GM13977 (cell line): ENCODE measurements around the gene ENTREP3.
A peak's percentile ranks its signal among the peaks of the same experiment; 100 is the strongest.
"Not testable (repeated sequence)": the region's sequence is repeated elsewhere in the genome, so short reads cannot be mapped to it uniquely, and the experiment has no call there.

Source experiments
- DNase-seq: peaks from one replicate; pipeline ENCODE4 v3.0.0; 2012; ENCODE audit warnings: low spot score
- in situ Hi-C: fragments of 300-500 bp; cut with MboI; formaldehyde crosslinking; loops from one replicate; pipeline ENCODE4 v1.12.0; 2022; ENCODE audit warnings: low sequenced_read_pairs, low pct_unique_long_range_greater_than_20kb, mixed read lengths, inconsistent platforms; ENCODE audit not compliant: unreplicated experiment
- TF ChIP-seq, protein P1 (sequence below): IDR thresholded peaks from 2 replicates; pipeline ENCODE4 v1.5.1; 2012; ENCODE audit warnings: mild to moderate bottlenecking, control low read depth; ENCODE audit not compliant: insufficient read depth; ENCODE audit errors: extremely low read depth, missing control alignments

The ENTREP3 gene

DNA sequence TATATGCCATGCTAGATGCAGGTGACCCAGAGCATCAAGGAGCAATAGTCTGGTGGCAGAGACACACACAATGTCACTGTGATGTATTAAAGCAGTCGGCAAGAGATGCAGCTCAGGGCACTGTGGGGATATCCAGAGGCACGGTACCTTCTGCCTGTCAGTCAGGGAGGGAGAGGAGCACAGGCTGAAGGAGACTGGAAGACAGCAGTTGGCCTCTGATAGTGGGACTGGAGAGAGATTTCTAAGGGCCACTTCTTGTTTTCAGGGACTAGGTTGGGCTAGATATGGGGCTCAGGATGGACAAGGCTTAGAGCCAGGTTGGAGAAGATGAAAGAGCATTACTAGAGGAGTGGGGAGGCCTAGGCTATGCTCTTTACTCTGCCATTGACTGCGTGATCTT, 24.0 kb downstream of the ENTREP3 start:
- in situ Hi-C loops, DNase-seq: not testable (repeated sequence)

DNA sequence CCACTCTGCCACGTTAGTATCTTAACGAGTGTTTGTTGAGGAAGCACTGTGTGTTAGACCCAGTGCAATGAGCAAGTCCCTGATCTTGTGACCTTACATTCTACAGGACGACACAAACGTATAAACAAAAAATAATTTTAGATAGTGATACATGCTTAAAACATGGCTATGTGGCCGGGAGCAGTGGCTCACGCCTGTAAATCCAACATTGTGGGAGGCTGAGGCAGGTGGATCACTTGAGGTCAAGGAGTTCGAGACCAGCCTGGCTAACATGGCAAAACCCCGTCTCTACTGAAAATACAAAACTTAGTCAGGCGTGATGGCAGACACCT, 27.2 kb downstream of the ENTREP3 start:
- DNase-seq: no peak
- in situ Hi-C loops: no loop called here
- TF ChIP-seq, protein P1, sequence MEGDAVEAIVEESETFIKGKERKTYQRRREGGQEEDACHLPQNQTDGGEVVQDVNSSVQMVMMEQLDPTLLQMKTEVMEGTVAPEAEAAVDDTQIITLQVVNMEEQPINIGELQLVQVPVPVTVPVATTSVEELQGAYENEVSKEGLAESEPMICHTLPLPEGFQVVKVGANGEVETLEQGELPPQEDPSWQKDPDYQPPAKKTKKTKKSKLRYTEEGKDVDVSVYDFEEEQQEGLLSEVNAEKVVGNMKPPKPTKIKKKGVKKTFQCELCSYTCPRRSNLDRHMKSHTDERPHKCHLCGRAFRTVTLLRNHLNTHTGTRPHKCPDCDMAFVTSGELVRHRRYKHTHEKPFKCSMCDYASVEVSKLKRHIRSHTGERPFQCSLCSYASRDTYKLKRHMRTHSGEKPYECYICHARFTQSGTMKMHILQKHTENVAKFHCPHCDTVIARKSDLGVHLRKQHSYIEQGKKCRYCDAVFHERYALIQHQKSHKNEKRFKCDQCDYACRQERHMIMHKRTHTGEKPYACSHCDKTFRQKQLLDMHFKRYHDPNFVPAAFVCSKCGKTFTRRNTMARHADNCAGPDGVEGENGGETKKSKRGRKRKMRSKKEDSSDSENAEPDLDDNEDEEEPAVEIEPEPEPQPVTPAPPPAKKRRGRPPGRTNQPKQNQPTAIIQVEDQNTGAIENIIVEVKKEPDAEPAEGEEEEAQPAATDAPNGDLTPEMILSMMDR: no peak

DNA sequence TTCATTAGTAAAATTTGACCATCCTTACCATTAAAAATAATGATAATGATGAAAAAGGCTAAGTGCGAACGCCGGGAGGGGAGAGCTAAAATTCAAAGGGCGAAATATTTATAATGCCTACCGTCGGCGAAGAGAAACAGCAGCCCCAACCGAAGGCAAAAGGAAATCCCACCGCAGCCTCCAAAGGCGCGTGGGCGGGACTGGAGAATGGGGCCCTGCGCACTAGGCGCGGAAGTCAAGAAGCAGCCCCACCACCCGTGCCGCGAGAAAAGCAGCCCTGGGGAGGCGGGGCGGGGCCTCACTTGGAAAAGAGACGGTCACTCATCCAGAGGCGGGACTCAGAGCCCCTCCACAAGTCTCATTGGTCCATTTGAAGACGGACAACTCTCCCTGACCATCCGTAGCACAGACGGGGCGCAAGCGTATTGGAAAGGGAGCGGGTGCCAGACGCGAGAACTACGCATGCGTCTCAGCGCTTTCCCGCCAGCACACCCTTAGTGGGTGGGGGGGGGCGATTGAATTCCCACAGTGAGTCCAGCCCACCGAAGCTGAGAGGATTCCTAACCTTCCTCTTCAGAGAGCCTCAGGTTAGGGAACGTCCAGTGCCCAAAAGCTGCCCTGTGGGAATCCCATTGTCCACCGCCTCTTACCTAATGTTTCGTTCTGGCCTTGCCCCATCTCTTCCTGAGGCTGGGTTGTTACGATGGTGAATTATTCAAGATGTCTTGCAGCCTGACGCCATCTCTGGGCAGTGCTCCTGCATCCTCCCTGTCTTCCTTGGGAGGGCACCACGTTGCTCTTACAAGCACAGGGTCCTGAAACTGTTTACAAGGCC, 27.8 kb downstream of the ENTREP3 start:
- TF ChIP-seq, protein P1: peak; percentile 14
- peak; percentile 99 for DNase-seq
- in situ Hi-C loops: no loop called here

DNA sequence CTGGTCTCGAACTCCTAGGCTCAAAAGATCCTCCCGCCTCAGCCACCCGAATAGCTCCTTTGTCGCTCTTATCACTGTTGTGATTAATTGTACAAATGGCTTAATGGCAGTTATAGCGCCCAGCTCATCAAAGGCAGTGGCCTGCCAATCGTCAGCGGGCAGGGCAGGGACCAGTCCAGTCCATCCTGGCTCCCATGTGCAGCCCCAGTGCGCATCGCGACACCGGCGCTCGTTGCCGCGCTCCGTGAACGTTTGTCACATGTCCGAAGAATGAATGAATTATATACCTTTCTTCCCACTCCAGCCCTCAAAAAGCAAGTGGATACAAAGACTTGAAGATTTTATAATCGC, 28.4 kb downstream of the ENTREP3 start:
- TF ChIP-seq, protein P1: no peak
- peak; percentile 50 for DNase-seq
- in situ Hi-C loops: no loop called here

DNA sequence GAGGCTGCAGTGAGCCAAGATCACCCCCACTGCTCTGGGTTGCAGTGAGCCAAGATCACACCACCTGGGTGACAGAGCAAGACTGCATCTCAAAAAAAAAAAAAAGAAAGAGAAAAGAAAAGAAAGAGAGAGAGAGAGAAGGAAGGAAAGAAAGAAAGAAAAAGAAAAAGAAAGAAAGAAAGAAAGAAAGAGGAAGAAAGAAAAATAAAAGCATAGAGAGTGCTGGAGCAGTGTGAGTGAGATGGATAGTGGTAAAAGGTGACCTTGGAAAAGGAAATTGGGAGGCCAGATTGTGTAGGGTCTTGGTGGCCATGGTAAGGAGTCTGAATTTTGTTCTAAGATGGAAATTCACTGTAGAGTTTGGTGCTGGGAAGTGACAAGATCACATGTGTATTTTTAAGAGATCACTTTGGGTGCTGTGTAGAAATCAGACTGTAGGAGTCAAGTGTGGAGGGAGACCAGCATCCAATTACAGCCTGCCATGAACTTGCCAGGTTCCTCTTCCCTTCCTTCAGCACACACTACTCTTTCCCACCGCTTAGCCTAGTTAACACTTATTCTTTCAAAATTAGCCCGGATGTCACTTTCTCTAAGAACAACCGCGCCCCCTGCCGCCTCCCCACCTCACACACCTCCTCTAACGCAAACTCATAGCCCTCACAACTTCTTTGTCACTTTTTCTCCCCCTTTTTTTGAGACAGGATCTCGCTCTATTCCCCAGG, 28.9 kb downstream of the ENTREP3 start:
- DNase-seq: peak; percentile 74
- TF ChIP-seq, protein P1: peak; percentile 81
- in situ Hi-C loops: no loop called here

DNA sequence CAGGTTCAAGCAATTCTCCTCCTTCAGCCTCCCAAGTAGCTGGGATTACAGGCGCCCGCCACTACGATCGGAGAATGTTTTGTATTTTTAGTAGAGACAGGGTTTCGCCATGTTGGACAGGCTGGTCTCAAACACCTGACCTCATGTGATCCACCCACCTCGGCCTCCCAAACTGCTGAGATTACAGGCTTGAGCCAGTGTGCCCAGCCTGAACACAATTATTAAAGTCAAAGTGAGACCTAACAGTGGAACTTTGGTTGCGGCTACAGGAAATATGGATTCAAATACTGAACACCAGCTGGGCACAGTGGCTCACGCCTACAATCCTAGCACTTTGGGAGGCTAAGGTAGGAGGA, 29.9 kb downstream of the ENTREP3 start:
- DNase-seq, in situ Hi-C loops: not testable (repeated sequence)

DNA sequence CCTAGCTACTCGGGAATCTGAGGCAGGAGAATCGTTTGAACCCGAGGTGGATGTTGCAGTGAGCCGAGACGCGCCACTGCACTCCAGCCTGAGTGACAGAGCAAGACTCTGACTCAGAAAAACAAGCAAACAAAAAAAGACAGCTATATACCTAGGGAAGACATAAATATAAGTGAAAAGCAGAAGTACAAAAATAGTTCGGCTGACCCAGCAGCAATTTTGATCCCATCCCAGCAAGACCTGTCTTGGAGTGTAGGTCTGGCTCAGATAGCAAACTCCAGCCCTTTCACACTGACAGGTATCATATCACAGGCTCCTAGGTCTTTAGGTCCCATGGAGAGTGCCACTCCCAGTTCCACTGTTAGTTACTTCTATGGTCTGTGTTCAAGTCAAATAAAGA, 32.2 kb downstream of the ENTREP3 start:
- in situ Hi-C loops: no loop called here
- no peak for DNase-seq
- TF ChIP-seq, protein P1: no peak

DNA sequence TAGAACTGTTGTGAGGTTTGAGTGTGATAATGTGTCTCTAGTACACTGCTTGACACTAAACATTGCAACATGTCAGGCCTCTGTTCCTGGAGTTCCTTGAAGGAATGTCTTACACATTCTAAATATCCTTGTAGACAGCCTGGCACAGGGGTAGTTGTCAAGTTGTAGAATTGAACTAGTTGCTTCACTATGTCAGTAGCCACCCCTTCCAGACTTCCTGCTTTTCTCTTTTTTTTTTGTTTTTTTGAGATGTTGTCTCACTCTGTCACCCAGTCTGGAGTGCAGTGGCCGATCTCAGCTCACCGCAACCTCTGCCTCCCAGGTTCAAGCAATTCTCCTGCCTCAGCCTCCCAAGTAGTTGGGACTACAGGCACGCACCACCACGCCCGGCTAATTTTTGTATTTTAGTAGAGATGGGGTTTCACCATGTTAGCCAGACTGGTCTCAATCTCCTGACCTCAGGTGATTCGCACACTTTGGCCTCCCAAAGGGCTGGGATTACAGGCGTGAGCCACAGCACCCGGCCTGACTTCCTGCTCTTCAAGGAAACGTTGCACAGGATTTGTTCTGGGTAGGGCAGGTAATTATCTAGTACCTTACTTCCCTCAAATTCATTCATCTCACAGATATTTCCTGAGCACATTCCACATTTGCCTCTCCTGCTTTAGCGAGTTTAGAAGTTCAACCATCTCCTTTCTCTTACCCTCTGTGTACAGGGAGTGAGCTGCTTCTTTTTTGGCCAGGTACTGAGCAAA, 34.9 kb downstream of the ENTREP3 start:
- in situ Hi-C loops, DNase-seq: not testable (repeated sequence)
